Brain microvascular endothelial cell (primary cell): ENCODE results near the gene PHC3.
A peak's percentile ranks its signal among the peaks of the same experiment; 100 is the strongest.
"Not testable (repeated sequence)": the region's sequence is repeated elsewhere in the genome, so short reads cannot be mapped to it uniquely, and the experiment has no call there.

ENCODE experiments used
- DNase-seq: peaks from one replicate; pipeline ENCODE4 v3.0.0-alpha.2; 2020
- H3K27ac ChIP-seq: fragments of 250-450 bp; sonication (Bioruptor Pico); 2 replicates; pipeline ENCODE4 v1.5.1; 2020; ENCODE audit warnings: mild to moderate bottlenecking, moderate library complexity
- H3K27me3 ChIP-seq: fragments of 250-450 bp; sonication (Bioruptor Pico); replicated peaks from 2 replicates; pipeline ENCODE4 v1.5.1; 2020; ENCODE audit warnings: mild to moderate bottlenecking
- H3K36me3 ChIP-seq: fragments of 250-450 bp; sonication (Bioruptor Pico); replicated peaks from 2 replicates; pipeline ENCODE4 v1.5.1; 2020; ENCODE audit warnings: mild to moderate bottlenecking
- H3K4me3 ChIP-seq: 2 replicates; pipeline ENCODE4 v1.5.1; 2011; ENCODE audit warnings: low read depth, mild to moderate bottlenecking, control low read depth, low read length, moderate library complexity
- in situ Hi-C: cut with HindIII; loops from 2 replicates; pipeline ENCODE4 v1.10.0; 2017; ENCODE audit warnings: low sequenced_read_pairs, low pct_ligation_motif_present
- TF ChIP-seq, protein P1 (sequence below): IDR thresholded peaks from 2 replicates; pipeline ENCODE4 v1.5.1; 2011; ENCODE audit warnings: low read depth, mild to moderate bottlenecking, moderate library complexity, low read length, control low read depth, inconsistent platforms; ENCODE audit errors: missing control alignments

PHC3 gene

DNA sequence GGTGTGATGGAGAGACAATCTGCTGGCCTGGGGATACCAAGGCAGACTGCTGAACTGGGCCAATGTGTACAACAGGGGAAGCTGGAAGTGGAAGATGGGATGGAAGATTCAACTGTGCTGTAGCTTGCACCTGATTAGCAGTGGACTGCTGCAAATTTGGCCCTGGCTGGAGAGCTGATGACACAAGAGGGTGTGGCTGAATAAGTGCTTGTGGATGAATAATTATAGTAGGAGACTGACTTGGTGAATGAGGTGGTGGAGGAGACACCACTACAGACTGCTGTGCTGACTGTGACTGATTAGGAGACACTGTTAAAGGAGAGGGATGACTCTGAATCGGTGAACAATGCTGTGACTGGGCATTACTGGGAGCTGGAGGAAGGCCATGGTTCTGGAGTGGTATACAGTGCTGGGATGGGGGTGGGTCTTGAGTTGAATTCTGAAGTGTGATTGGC lies 52.5 kb downstream of the PHC3 start:
- no peak overlapping the region for H3K4me3 ChIP-seq
- no peak for DNase-seq
- H3K27ac ChIP-seq = no peak overlapping the region
- in situ Hi-C loops = no loop called here
- TF ChIP-seq, protein P1, sequence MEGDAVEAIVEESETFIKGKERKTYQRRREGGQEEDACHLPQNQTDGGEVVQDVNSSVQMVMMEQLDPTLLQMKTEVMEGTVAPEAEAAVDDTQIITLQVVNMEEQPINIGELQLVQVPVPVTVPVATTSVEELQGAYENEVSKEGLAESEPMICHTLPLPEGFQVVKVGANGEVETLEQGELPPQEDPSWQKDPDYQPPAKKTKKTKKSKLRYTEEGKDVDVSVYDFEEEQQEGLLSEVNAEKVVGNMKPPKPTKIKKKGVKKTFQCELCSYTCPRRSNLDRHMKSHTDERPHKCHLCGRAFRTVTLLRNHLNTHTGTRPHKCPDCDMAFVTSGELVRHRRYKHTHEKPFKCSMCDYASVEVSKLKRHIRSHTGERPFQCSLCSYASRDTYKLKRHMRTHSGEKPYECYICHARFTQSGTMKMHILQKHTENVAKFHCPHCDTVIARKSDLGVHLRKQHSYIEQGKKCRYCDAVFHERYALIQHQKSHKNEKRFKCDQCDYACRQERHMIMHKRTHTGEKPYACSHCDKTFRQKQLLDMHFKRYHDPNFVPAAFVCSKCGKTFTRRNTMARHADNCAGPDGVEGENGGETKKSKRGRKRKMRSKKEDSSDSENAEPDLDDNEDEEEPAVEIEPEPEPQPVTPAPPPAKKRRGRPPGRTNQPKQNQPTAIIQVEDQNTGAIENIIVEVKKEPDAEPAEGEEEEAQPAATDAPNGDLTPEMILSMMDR = no peak
- H3K36me3 ChIP-seq = peaks cover 17% of the 10 kb centered on the region
- no peaks in the 10 kb centered on the region for H3K27me3 ChIP-seq

DNA sequence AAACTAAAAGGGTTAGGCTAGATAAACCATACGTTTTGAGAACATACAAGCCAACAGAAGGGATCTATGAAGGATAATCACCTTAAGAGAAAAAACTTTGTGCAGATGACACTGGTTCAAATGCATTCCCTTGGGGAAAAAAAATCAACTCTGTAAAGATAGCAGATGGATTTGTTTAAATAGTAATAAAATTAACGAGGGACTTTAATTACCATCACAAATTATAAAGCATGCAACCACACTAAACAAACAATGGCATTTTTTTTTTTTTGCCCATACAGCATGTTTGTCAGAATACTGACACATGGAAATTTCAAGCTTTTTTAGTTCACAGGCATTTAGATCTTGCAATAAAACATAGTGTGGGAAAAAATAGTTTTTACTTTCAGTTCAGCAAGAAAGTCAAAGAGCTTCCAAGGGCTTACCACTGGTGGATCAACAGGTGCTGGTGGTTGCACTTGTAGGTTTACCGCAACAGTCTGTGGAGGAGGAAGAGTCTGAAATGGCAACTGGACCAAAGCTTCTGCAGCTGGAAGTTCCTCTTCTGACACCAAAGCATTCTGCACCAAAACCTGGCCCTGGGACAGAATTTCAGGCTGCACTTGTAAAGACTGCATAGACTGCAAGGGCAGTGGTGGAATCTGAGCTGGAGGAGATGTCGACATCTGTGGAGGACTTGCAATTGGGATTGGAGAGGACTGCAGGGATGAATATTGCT lies 53.1 kb downstream of the PHC3 start:
- Histone ChIP-seq H3K27me3 (no peaks in the 10 kb centered on the region), H3K4me3 (no peak overlapping the region), H3K27ac (no peak overlapping the region), H3K36me3 (peaks cover 17% of the 10 kb centered on the region)
- DNase-seq = no peak
- in situ Hi-C loops = no loop called here
- TF ChIP-seq, protein P1 = no peak

DNA sequence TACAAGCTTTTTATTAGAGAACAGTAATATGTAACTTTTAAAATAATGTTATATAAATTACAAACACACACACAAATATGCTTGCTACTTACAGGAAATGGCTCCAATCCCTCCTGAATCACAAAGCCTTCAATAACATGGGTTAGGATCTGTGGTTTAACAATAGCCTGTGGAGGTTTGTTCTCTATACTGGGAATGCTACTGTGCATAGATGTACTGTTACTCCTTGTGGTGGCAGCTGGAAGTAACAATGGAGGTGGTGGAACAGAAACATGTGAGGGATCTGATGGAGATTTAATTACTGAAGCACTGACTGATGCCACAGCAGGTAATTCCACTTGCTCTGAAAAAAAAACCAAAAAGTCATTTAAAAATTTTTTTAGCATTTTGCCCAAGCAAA lies 64.4 kb downstream of the PHC3 start:
- TF ChIP-seq, protein P1 = peak; percentile 60
- no peak overlapping the region for H3K4me3 ChIP-seq
- in situ Hi-C loops = no loop called here
- H3K27ac ChIP-seq = no peak overlapping the region
- DNase-seq = peak; percentile 9
- peaks cover 45% of the 10 kb centered on the region for H3K36me3 ChIP-seq
- H3K27me3 ChIP-seq = no peaks in the 10 kb centered on the region

DNA sequence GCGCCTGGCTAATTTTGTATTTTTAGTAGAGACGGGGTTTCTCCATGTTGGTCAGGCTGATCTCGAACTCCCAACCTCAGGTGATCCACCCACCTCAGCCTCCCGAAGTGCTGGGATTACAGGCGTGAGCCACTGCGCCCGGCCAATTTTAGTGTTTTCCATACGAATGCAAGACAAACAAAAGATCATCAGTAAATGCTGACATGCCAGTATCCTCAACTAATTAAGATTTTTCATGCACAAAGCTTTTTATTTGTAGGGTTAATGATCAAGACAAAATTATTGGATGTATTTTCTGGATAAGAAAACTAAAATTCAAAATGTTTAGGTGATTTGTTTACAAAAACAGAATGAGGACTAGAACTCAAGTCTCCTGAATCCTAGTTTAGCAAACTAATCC lies 67.4 kb downstream of the PHC3 start:
- H3K36me3 ChIP-seq = peaks cover 31% of the 10 kb centered on the region
- DNase-seq, in situ Hi-C loops: not testable (repeated sequence)

DNA sequence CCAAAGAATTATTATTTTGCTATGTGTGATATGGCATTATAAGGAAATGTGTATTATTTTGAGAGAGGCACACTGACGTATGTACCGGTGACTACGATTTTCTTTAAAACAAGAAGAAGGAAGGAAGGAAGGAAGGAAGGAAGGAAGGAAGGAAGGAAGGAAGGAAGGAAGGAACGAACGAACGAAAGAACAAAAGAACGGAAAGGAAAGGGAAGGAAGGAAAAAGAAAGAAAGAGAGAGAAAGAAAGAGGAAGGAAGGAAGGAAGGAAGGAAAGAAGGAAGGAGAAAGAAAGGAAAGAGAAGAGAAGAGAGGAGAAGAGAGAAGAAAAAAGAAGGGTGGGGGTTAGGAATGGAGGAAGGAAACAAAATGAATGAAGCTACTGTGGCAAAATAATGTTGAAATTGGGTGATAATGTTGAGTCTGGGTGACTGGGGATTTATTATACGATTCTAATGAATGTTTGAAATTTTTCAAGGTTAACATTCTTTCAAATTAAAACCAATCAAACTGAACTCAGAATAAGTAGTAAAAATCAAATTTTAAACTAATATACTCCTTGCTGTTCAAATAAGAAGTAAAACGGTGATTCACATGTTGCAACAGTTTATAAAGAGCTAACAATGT lies 70.3 kb downstream of the PHC3 start:
- TF ChIP-seq, protein P1 = no peak
- Histone ChIP-seq H3K27me3 (no peaks in the 10 kb centered on the region), H3K4me3 (no peak overlapping the region), H3K27ac (no peak overlapping the region), H3K36me3 (peaks cover 28% of the 10 kb centered on the region)
- in situ Hi-C loops = no loop called here
- DNase-seq = no peak

More for the DNA sequence above, 67.4 kb downstream of the PHC3 start:
- H3K27me3 ChIP-seq, H3K4me3 ChIP-seq, H3K27ac ChIP-seq: not testable (repeated sequence)

DNA sequence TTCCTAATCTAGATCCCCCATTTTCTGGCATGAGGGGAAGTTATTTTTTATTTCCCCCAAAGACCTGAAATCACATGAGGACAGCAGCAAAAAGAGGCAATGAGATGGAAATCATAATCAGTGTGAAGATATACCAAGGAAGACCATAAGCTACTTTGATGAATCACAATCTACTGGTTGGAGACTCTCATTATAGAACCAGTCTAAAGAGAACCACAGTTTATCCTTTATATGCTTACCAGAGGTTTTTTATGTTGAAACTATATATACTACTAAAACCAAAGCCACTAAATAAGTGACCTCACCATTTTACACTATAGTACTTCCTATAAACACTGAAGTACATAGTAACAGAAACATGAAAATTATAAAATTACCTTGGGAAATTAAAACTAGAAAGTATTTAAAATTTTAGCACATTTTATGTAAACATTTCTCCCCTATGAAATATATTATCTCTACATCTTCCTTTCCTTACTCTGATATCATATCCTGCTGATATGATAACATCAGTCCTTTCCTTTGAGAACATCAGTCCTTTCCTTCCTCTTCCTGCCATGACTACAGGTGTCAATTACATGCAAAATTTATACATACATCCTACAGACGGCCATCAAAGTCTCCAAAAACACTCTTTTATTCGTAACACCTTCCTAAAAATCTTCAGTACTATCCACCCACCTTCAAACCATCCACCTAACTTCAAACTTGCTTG lies 71.8 kb downstream of the PHC3 start:
- DNase-seq = no peak
- H3K27ac ChIP-seq = no peak overlapping the region
- H3K36me3 ChIP-seq = peaks cover 19% of the 10 kb centered on the region
- in situ Hi-C loops = no loop called here
- no peak overlapping the region for H3K4me3 ChIP-seq
- TF ChIP-seq, protein P1 = no peak
- no peaks in the 10 kb centered on the region for H3K27me3 ChIP-seq
